ENCODE measurements around the gene TNS2.

TNS2 gene

GRCh38 chr12:53076461-53076860, 26.6 kb downstream of the TNS2 start:
- TF ChIP-seq CTCF (IDR thresholded peaks at IDR 0.05; ENCODE audit: low read depth, low read length): no peak
- DNase-seq (ENCODE audit: extremely low read depth, low read depth): no peak

GRCh38 chr12:53077030-53077429, 27.2 kb downstream of the TNS2 start:
- no peak for DNase-seq (ENCODE audit: extremely low read depth, low read depth)
- TF ChIP-seq CTCF (IDR thresholded peaks at IDR 0.05; ENCODE audit: low read depth, low read length): no peak

GRCh38 chr12:53078425-53079225, 28.8 kb downstream of the TNS2 start:
- no peak for DNase-seq (ENCODE audit: extremely low read depth, low read depth)

GRCh38 chr12:53079226-53080117, 29.6 kb downstream of the TNS2 start, which contains the start of gene SPRYD3:
TSS of gene SPRYD3 (minus strand) at chr12:53079390. CDS start at chr12:53079333, 57 bp downstream.
- no peak for TF ChIP-seq CTCF (IDR thresholded peaks at IDR 0.05; ENCODE audit: low read depth, low read length)
- DNase-seq (ENCODE audit: extremely low read depth, low read depth): peak; percentile 95

More at GRCh38 chr12:53078425-53079225, 28.8 kb downstream of the TNS2 start:
- TF ChIP-seq CTCF (IDR thresholded peaks at IDR 0.05; ENCODE audit: low read depth, low read length): no peak

GRCh38 chr12:53082637-53083175, 32.8 kb downstream of the TNS2 start:
- DNase-seq (ENCODE audit: extremely low read depth, low read depth): no peak
- no peak for TF ChIP-seq CTCF (IDR thresholded peaks at IDR 0.05; ENCODE audit: low read depth, low read length)

- TF ChIP-seq CTCF (IDR thresholded peaks at IDR 0.05; ENCODE audit: low read depth, low read length): no peak
- DNase-seq (ENCODE audit: extremely low read depth, low read depth): no peak
These were observed 36.5 kb downstream of the TNS2 start for GRCh38 chr12:53086361-53086760.
